Endothelial cell of umbilical vein (primary cell): ENCODE results near the gene LINGO4. TPM values are rescaled to one million over a fixed set of nuclear protein-coding genes. Genes with fewer than 3 reads are reported as not detected.

ENCODE experiments used
- BruUV-seq: library from RNA; stranded (reverse); fragments of 400-500 nt; replicated peaks from 2 replicates; lab custom pipeline; 2021; lab: Mats Ljungman, UMichigan
- CTCF ChIA-PET: fragments of 300-600, 350-600 bp; sonication (Branson Sonifier 250); formaldehyde crosslinking; loops from one replicate; lab custom pipeline; 2021; ENCODE audit warnings: antibody characterized with exemption, inconsistent platforms; lab: Charles Lee
- POLR2A ChIA-PET: fragments of 300-600, 350-600 bp; sonication (Branson Sonifier 250); formaldehyde crosslinking; loops from one replicate; lab custom pipeline; 2021; ENCODE audit warnings: antibody characterized with exemption, inconsistent platforms; lab: Charles Lee
- DNase-seq: peaks from one replicate; pipeline ENCODE4 v3.0.0-alpha.2; 2011; ENCODE audit warnings: low read depth, low spot score
- FAIRE-seq: peaks from 2 replicates; lab custom pipeline; 2011; peaks lifted over from hg19 to GRCh38; lab: Jason Lieb, UNC
- H2AFZ ChIP-seq: 2 replicates; pipeline ENCODE4 v1.6.0; 2012; ENCODE audit warnings: low read depth, low read length, control low read depth, inconsistent platforms
- H3K27ac ChIP-seq: 2 replicates; pipeline ENCODE4 v1.5.1; 2011; ENCODE audit warnings: low read depth, mild to moderate bottlenecking, control low read depth, low read length, moderate library complexity; ENCODE audit not compliant: insufficient read depth
- H3K27me3 ChIP-seq, 2 experiments: 2 replicates each; pipeline versions ENCODE4 v1.6.0 to v1.6.1; 2011; ENCODE audit warnings: low read length in 2 of 2, mixed read lengths in 1 of 2; ENCODE audit not compliant: control insufficient read depth in 2 of 2, insufficient read depth in 2 of 2
- H3K36me3 ChIP-seq, 2 experiments: 2 replicates in 1 of 2; 3 replicates in 1 of 2; pipeline ENCODE4 v1.5.1; 2011; ENCODE audit warnings: low read length in 2 of 2, mild to moderate bottlenecking in 1 of 2, moderate library complexity in 1 of 2; ENCODE audit not compliant: control insufficient read depth in 2 of 2, insufficient read depth in 2 of 2; ENCODE audit errors: extremely low read depth in 1 of 2
- H3K4me1 ChIP-seq: 3 replicates; pipeline ENCODE4 v1.5.1; 2011; ENCODE audit warnings: mild to moderate bottlenecking, low read length; ENCODE audit not compliant: control insufficient read depth, insufficient read depth; ENCODE audit errors: extremely low read depth
- H3K4me2 ChIP-seq: 2 replicates; pipeline ENCODE4 v1.6.1; 2011; ENCODE audit warnings: low read length, control low read depth, mixed read lengths; ENCODE audit not compliant: insufficient read depth
- H3K4me3 ChIP-seq, 3 experiments: fragments of 200-600 bp in 1 of 3; sonication (generic), shearing (Covaris generic) in 1 of 3; replicated peaks in 1 of 3; 2 replicates each; pipeline ENCODE4 v1.5.1; 2011 to 2016; ENCODE audit warnings: control low read depth in 3 of 3, low read length in 3 of 3, mild to moderate bottlenecking in 2 of 3, inconsistent platforms in 1 of 3, low read depth in 1 of 3, moderate library complexity in 1 of 3; ENCODE audit not compliant: insufficient read depth in 1 of 3
- H3K79me2 ChIP-seq: 2 replicates; pipeline ENCODE4 v1.6.0; 2012; ENCODE audit warnings: low read length, inconsistent platforms; ENCODE audit not compliant: control insufficient read depth, insufficient read depth
- H3K9ac ChIP-seq: replicated peaks from 2 replicates; pipeline ENCODE3; 2011; ENCODE audit warnings: low read length, control low read depth; ENCODE audit not compliant: insufficient read depth; ENCODE audit errors: extremely low read depth
- H3K9me1 ChIP-seq: replicated peaks from 3 replicates; pipeline ENCODE4 v1.6.0; 2011; ENCODE audit warnings: mild to moderate bottlenecking, low read length; ENCODE audit not compliant: control insufficient read depth, insufficient read depth; ENCODE audit errors: extremely low read depth
- H3K9me3 ChIP-seq: replicated peaks from 2 replicates; pipeline ENCODE4 v1.5.1; 2012; ENCODE audit warnings: low read length, inconsistent platforms; ENCODE audit not compliant: control insufficient read depth, insufficient read depth
- H4K20me1 ChIP-seq: replicated peaks from 2 replicates; pipeline ENCODE3; 2011; ENCODE audit warnings: mild to moderate bottlenecking, low read length; ENCODE audit not compliant: control insufficient read depth, insufficient read depth; ENCODE audit errors: extremely low read depth
- EZH2 ChIP-seq: IDR thresholded peaks from 2 replicates; pipeline ENCODE4 v1.6.1; 2012; ENCODE audit warnings: borderline replicate concordance, low read depth, mild to moderate bottlenecking, moderate library complexity, low read length, inconsistent platforms; ENCODE audit not compliant: severe bottlenecking
- FOS ChIP-seq: IDR thresholded peaks from 2 replicates; pipeline ENCODE4 v1.6.1; 2011; ENCODE audit warnings: mild to moderate bottlenecking, low read length, moderate library complexity, borderline replicate concordance; ENCODE audit not compliant: insufficient read depth
- GATA2 ChIP-seq: IDR thresholded peaks from 2 replicates; pipeline ENCODE4 v1.7.0; 2011; ENCODE audit warnings: low read depth, mild to moderate bottlenecking, moderate library complexity, mixed read lengths, low read length; ENCODE audit not compliant: insufficient read length, insufficient read depth
- JUN ChIP-seq: IDR thresholded peaks from 2 replicates; pipeline ENCODE4 v1.6.1; 2011; ENCODE audit warnings: borderline replicate concordance, low read depth; ENCODE audit not compliant: insufficient read length, insufficient read depth
- MYC ChIP-seq: IDR thresholded peaks from one replicate; pipeline ENCODE4 v1.6.1; 2011; ENCODE audit warnings: mild to moderate bottlenecking, low read depth, low read length
- POLR2A ChIP-seq: IDR thresholded peaks from 2 replicates; pipeline ENCODE4 v1.6.1; 2012; ENCODE audit warnings: low read depth, mild to moderate bottlenecking, control low read depth, low read length
- POLR2AphosphoS5 ChIP-seq: IDR thresholded peaks from 2 replicates; pipeline ENCODE4 v1.6.1; 2012; ENCODE audit warnings: low read depth, mild to moderate bottlenecking, control low read depth, low read length, moderate library complexity; ENCODE audit not compliant: insufficient read depth
- dilution Hi-C: fragments of 300-500 bp; cut with MboI; formaldehyde crosslinking; loops from one replicate; pipeline ENCODE4 v1.15.0; 2019; ENCODE audit warnings: low sequenced_read_pairs; ENCODE audit not compliant: extremely low pct_ligation_motif_present
- intact Hi-C: fragments of 100-400 bp; cut with micrococcal nuclease; formaldehyde crosslinking; loops from one replicate; pipeline ENCODE4 v1.10.0; 2022
- polyA plus RNA-seq, 4 experiments: library from polyadenylated mRNA; depleted of rRNA in 3 of 4; stranded (reverse) in 3 of 4; unstranded in 1 of 4; fragments of >200 nt; gene quantifications; 2 replicates each; pipeline versions ENCODE4 v1.2.1 to v1.2.3, GENCODE V29; 2011 to 2012; ENCODE audit warnings: missing spikeins in 1 of 4
- total RNA-seq: library from RNA; stranded (reverse); gene quantifications from 2 replicates; pipeline ENCODE4 v1.2.3, GENCODE V29; 2021
- TF ChIP-seq, protein P1 (sequence below), 2 donors: IDR thresholded peaks; 1 replicate in 1 of 2; 2 replicates in 1 of 2; pipeline ENCODE4 v1.5.1; 2011; ENCODE audit warnings: low read length in 2 of 2, mild to moderate bottlenecking in 2 of 2, moderate library complexity in 2 of 2, control low read depth in 1 of 2, inconsistent platforms in 1 of 2, low read depth in 1 of 2; ENCODE audit not compliant: insufficient read depth in 1 of 2; ENCODE audit errors: extremely low read depth in 1 of 2
- TF ChIP-seq, protein P2 (sequence below): IDR thresholded peaks from 2 replicates; pipeline ENCODE4 v1.6.1; 2011; ENCODE audit not compliant: insufficient read depth, insufficient read length

The LINGO4 gene
- total and polyA plus RNA-seq, 2 donors (not counting 3 experiments of a cell fraction or from before 2014, with no cell fraction given): not detected

DNA sequence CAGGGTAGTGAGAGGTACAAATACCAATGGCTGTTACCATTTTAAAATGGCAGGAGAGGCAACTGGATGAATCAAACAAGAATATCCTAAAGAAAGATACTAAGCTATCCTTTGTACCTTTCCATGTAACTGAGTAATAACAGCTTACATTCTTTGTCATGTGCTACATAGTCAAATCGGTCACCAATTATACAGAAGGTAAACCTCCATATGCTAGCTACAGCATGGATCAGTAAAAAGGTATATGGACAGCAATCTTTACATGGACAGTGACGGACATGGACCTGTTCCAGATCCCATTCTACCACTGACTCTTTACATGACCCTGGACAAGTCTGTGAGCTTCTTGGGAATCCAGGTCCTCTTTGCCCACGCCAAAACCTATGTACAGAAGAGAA lies 28.6 kb downstream of the LINGO4 start:
- no peak for FAIRE-seq
- Histone ChIP-seq H3K27me3 (no peaks in the 10 kb centered on the region), H3K4me2 (no peak overlapping the region), H4K20me1 (no peaks in the 10 kb centered on the region), H3K79me2 (no peaks in the 10 kb centered on the region), H3K9me3 (no peaks in the 10 kb centered on the region), H3K4me1 (no peaks in the 10 kb centered on the region), H3K27ac (no peak overlapping the region), H3K4me3 (no peak overlapping the region), H3K9ac (no peak overlapping the region), H2AFZ (no peak overlapping the region), H3K9me1 (no peaks in the 10 kb centered on the region), H3K36me3 (no peaks in the 10 kb centered on the region)
- CTCF ChIA-PET: interaction anchor here (1.2 to 1.7 kb wide), 2 partner anchors 13 to 31 kb away, joined by 3 to 6 read pairs; no protein-coding TSS in a partner anchor
- no TSS peak for BruUV-seq
- POLR2A ChIA-PET: no interaction called here
- intact Hi-C loops: no loop called here
- DNase-seq: no peak
- TF ChIP-seq, protein P1, sequence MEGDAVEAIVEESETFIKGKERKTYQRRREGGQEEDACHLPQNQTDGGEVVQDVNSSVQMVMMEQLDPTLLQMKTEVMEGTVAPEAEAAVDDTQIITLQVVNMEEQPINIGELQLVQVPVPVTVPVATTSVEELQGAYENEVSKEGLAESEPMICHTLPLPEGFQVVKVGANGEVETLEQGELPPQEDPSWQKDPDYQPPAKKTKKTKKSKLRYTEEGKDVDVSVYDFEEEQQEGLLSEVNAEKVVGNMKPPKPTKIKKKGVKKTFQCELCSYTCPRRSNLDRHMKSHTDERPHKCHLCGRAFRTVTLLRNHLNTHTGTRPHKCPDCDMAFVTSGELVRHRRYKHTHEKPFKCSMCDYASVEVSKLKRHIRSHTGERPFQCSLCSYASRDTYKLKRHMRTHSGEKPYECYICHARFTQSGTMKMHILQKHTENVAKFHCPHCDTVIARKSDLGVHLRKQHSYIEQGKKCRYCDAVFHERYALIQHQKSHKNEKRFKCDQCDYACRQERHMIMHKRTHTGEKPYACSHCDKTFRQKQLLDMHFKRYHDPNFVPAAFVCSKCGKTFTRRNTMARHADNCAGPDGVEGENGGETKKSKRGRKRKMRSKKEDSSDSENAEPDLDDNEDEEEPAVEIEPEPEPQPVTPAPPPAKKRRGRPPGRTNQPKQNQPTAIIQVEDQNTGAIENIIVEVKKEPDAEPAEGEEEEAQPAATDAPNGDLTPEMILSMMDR (IDR thresholded peaks at IDR 0.05; ENCODE audit: extremely low read depth in 1 of 2, insufficient read depth in 1 of 2, low read depth in 1 of 2, low read length in 2 of 2): no peak
- no peak for TF ChIP-seq EZH2
- TF ChIP-seq JUN: no peak
- no peak for TF ChIP-seq GATA2
- no peak for TF ChIP-seq POLR2A
- no peak for TF ChIP-seq MYC
- no peak for TF ChIP-seq FOS
- TF ChIP-seq, protein P2, sequence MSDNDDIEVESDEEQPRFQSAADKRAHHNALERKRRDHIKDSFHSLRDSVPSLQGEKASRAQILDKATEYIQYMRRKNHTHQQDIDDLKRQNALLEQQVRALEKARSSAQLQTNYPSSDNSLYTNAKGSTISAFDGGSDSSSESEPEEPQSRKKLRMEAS: no peak
- TF ChIP-seq POLR2AphosphoS5: no peak
- dilution Hi-C loops: no loop called here
